SK-N-SH (cell line): ENCODE data around the gene CPPED1. TPM values are rescaled to one million over a fixed set of nuclear protein-coding genes. Genes with fewer than 3 reads are reported as not detected.

Source experiments
- CTCF ChIA-PET: fragments of 300-600, 350-600 bp; formaldehyde crosslinking; extraction: SDS; loops from one replicate; lab custom pipeline; 2021; lab: Yijun Ruan, JAX
- POLR2A ChIA-PET: fragments of 350-600 bp; sonication (Branson Sonifier 250); formaldehyde crosslinking; extraction: SDS; loops from one replicate; lab custom pipeline; 2020; ENCODE audit warnings: antibody characterized with exemption, inconsistent platforms; lab: Yijun Ruan, JAX
- DNase-seq: peaks from one replicate; pipeline ENCODE4 v3.0.0; 2012
- H2AFZ ChIP-seq: fragments of 200-600 bp; sonication (generic); 2 replicates; pipeline ENCODE4 v1.8.1; 2016; ENCODE audit warnings: antibody characterized with exemption, mild to moderate bottlenecking, low read depth
- H3F3A ChIP-seq: fragments of 200-600 bp; sonication (generic); replicated peaks from 2 replicates; pipeline ENCODE3; 2016; ENCODE audit warnings: antibody characterized with exemption, mild to moderate bottlenecking; ENCODE audit not compliant: insufficient read depth
- H3K27ac ChIP-seq, 2 experiments: fragments of 200-500 bp in 1 of 2; fragments of 200-600 bp in 1 of 2; sonication (Bioruptor generic) in 1 of 2; sonication (generic), shearing (Covaris generic) in 1 of 2; 2 replicates each; pipeline versions ENCODE4 v1.5.1 to v1.6.1; 2014 to 2016; ENCODE audit warnings: low read depth in 2 of 2, inconsistent platforms in 1 of 2, low read length in 1 of 2, mild to moderate bottlenecking in 1 of 2, mixed read lengths in 1 of 2
- H3K27me3 ChIP-seq: fragments of 200-600 bp; sonication (generic), shearing (Covaris generic); 2 replicates; pipeline ENCODE4 v1.6.1; 2016; ENCODE audit warnings: mixed run types; ENCODE audit not compliant: insufficient read depth
- H3K36me3 ChIP-seq, 2 experiments: fragments of 200-500 bp in 1 of 2; fragments of 200-600 bp in 1 of 2; sonication (Bioruptor generic) in 1 of 2; sonication (generic) in 1 of 2; replicated peaks in 1 of 2; 2 replicates each; pipeline versions ENCODE3 to v1.5.1; 2014 to 2016; ENCODE audit warnings: low read length in 1 of 2, mild to moderate bottlenecking in 1 of 2; ENCODE audit not compliant: insufficient read depth in 2 of 2, control insufficient read depth in 1 of 2
- H3K4me1 ChIP-seq, 2 experiments: fragments of 200-500 bp in 1 of 2; fragments of 200-600 bp in 1 of 2; sonication (Bioruptor generic) in 1 of 2; sonication (generic), shearing (Covaris generic) in 1 of 2; 2 replicates each; pipeline versions ENCODE4 v1.5.1 to v1.6.1; 2014 to 2016; ENCODE audit warnings: low read depth in 1 of 2, low read length in 1 of 2, mixed run types in 1 of 2; ENCODE audit not compliant: insufficient read depth in 2 of 2, control insufficient read depth in 1 of 2
- H3K4me2 ChIP-seq: fragments of 200-600 bp; sonication (generic), shearing (Covaris generic); 2 replicates; pipeline ENCODE4 v1.6.1; 2017; ENCODE audit warnings: mixed run types
- H3K4me3 ChIP-seq, 2 experiments: fragments of 200-500 bp in 1 of 2; fragments of 200-600 bp in 1 of 2; sonication (Bioruptor generic) in 1 of 2; sonication (generic), shearing (Covaris generic) in 1 of 2; 2 replicates each; pipeline versions ENCODE4 v1.5.1 to v1.8.1; 2014 to 2016; ENCODE audit warnings: low read depth in 2 of 2, inconsistent platforms in 1 of 2, low read length in 1 of 2, mild to moderate bottlenecking in 1 of 2, mixed read lengths in 1 of 2, moderate library complexity in 1 of 2
- H3K79me2 ChIP-seq: fragments of 200-600 bp; sonication (generic); 2 replicates; pipeline ENCODE4 v1.8.1; 2017; ENCODE audit warnings: mild to moderate bottlenecking; ENCODE audit not compliant: insufficient read depth
- H3K9ac ChIP-seq: fragments of 200-600 bp; sonication (generic); 2 replicates; pipeline ENCODE4 v1.6.1; 2017; ENCODE audit warnings: mixed run types
- H3K9me2 ChIP-seq: fragments of 200-600 bp; sonication (generic); 2 replicates; pipeline ENCODE4 v1.6.1; 2017; ENCODE audit warnings: mixed run types
- H3K9me3 ChIP-seq: fragments of 200-600 bp; sonication (generic); 2 replicates; pipeline ENCODE4 v1.6.1; 2017; ENCODE audit warnings: mixed run types, mild to moderate bottlenecking, moderate library complexity
- H4K20me1 ChIP-seq: fragments of 200-600 bp; sonication (generic); 2 replicates; pipeline ENCODE4 v1.6.1; 2017; ENCODE audit warnings: mild to moderate bottlenecking, mixed run types; ENCODE audit not compliant: insufficient read depth
- CTCF ChIP-seq: fragments of 200-600 bp; sonication (generic); IDR thresholded peaks from 2 replicates; pipeline ENCODE4 v1.6.1; 2017; ENCODE audit warnings: antibody characterized with exemption, mild to moderate bottlenecking, moderate library complexity
- EZH2phosphoT487 ChIP-seq: fragments of 200-600 bp; sonication (generic); IDR thresholded peaks from 2 replicates; pipeline ENCODE4 v1.6.1; 2017; ENCODE audit warnings: low read depth, mixed run types, mild to moderate bottlenecking, antibody characterized with exemption, moderate library complexity, borderline replicate concordance
- GABPA ChIP-seq: IDR thresholded peaks from 2 replicates; pipeline ENCODE4 v1.4.0; 2012; ENCODE audit warnings: low read depth, mild to moderate bottlenecking
- GATA2 ChIP-seq: sonication (generic); formaldehyde crosslinking; IDR thresholded peaks from 2 replicates; pipeline ENCODE4 v1.5.0; 2020; ENCODE audit warnings: mild to moderate bottlenecking, missing genetic modification reagents
- MAX ChIP-seq: IDR thresholded peaks from 2 replicates; pipeline ENCODE4 v1.4.0; 2012; ENCODE audit warnings: low read depth
- MXI1 ChIP-seq: IDR thresholded peaks from 2 replicates; pipeline ENCODE4 v1.6.1; 2012; ENCODE audit warnings: mild to moderate bottlenecking, low read depth, low read length, improper control_type of control experiment
- NFIC ChIP-seq: IDR thresholded peaks from 2 replicates; pipeline ENCODE4 v1.4.0; 2012; ENCODE audit warnings: borderline replicate concordance
- RCOR1 ChIP-seq: fragments of 150-350 bp; IDR thresholded peaks from 2 replicates; pipeline ENCODE4 v1.6.1; 2017; ENCODE audit warnings: antibody characterized with exemption, low read length
- RXRA ChIP-seq: IDR thresholded peaks from 2 replicates; pipeline ENCODE4 v1.4.0; 2012; ENCODE audit warnings: low read depth, mild to moderate bottlenecking, borderline replicate concordance
- TAF1 ChIP-seq: IDR thresholded peaks from 2 replicates; pipeline ENCODE4 v1.6.1; 2012; ENCODE audit warnings: low read depth, mild to moderate bottlenecking, low read length, moderate library complexity, borderline replicate concordance
- TEAD4 ChIP-seq: IDR thresholded peaks from 2 replicates; pipeline ENCODE4 v1.4.0; 2012; ENCODE audit warnings: mild to moderate bottlenecking, borderline replicate concordance; ENCODE audit not compliant: insufficient read depth
- YY1 ChIP-seq: IDR thresholded peaks from 2 replicates; pipeline ENCODE4 v1.4.0; 2012; ENCODE audit warnings: low read depth, mild to moderate bottlenecking
- WGBS: methylation state at CpG from one replicate; pipeline ENCODE4 v1.1.6; 2017; ENCODE audit warnings: low lambda C conversion rate; 5-methylcytosine and 5-hydroxymethylcytosine counted together
- polyA plus RNA-seq, 3 experiments: library from polyadenylated mRNA; depleted of rRNA; stranded (reverse); fragments of >200 nt; gene quantifications; 2 replicates each; pipeline ENCODE4 v1.2.3, GENCODE V29; 2012

Gene CPPED1
- polyA plus RNA-seq, 1 of the 3 experiments (the other 2 are of a cell fraction): 11.9 TPM

GRCh38 chr16:12673466-12673865 is 130.2 kb downstream of the CPPED1 start:
- Histone ChIP-seq H4K20me1 (no peaks in the 10 kb centered on the region), H3K27ac (peak overlapping the region in 1 of 2 experiments; percentile 69; a peak in 1 of 4 replicates), H3K27me3 (no peaks in the 10 kb centered on the region), H3K36me3 (peaks cover 0 to 18% of the 10 kb centered on the region in 2 experiments), H3K79me2 (peaks cover 8% of the 10 kb centered on the region; the same call in 1 of the 2 replicates), H3K9me3 (0 out of 2 replicates have a peak, but pooled peaks cover 5% of the 10 kb centered on the region), H3F3A (peaks cover 16% of the 10 kb centered on the region), H3K4me1 (peaks cover 2 to 16% of the 10 kb centered on the region in 2 experiments; a peak in 2 of 4 replicates), H3K4me3 (no peak overlapping the region)
- CTCF ChIA-PET: no interaction called here
- POLR2A ChIA-PET: no interaction called here
- TF ChIP-seq NFIC (no peak), TAF1 (no peak), GABPA (no peak), EZH2phosphoT487 (no peak), MXI1 (no peak), TEAD4 (no peak), MAX (no peak), GATA2 (no peak)
- TF ChIP-seq, all 33 proteins: peak for 0
- H2AFZ ChIP-seq: no peak overlapping the region
- H3K9ac ChIP-seq: no peak overlapping the region
- DNase-seq: no peak
- H3K4me2 ChIP-seq: no peak overlapping the region
- WGBS: 82% methylated on average over 10 of the region's 10 CpGs
- H3K9me2 ChIP-seq: no peaks in the 10 kb centered on the region

- Histone ChIP-seq H3K79me2 (peaks cover 8% of the 10 kb centered on the region; the same call in 1 of the 2 replicates), H3K9me3 (peaks cover 7% of the 10 kb centered on the region; the same call in 1 of the 2 replicates), H3F3A (peaks cover 16% of the 10 kb centered on the region), H3K9me2 (no peaks in the 10 kb centered on the region), H3K27me3 (no peaks in the 10 kb centered on the region), H2AFZ (no peak overlapping the region), H3K4me2 (no peak overlapping the region), H3K36me3 (peaks cover 0 to 16% of the 10 kb centered on the region in 2 experiments), H4K20me1 (no peaks in the 10 kb centered on the region), H3K27ac (no peak overlapping the region), H3K4me3 (no peak overlapping the region), H3K4me1 (peaks cover 2 to 16% of the 10 kb centered on the region in 2 experiments; a peak in 2 of 4 replicates)
- no peak for DNase-seq
- WGBS: 97% methylated on average over 8 of the region's 8 CpGs
- CTCF ChIA-PET: no interaction called here
- no peak for TF ChIP-seq CTCF
- no peak for TF ChIP-seq RCOR1
- no peak for TF ChIP-seq RXRA
- no peak for TF ChIP-seq YY1
- TF ChIP-seq, all 33 proteins: peak for 0
- POLR2A ChIA-PET: no interaction called here
- H3K9ac ChIP-seq: no peak overlapping the region
Observed at GRCh38 chr16:12672986-12673385, 130.7 kb downstream of the CPPED1 start.
